Activated CD4-positive, alpha-beta memory T cell treated with anti-CD3 and anti-CD28 coated beads, Interleukin-2, amount 10 ng/mL, durations not matched to agents 7 days and 5 days (primary cell): ENCODE measurements around the gene DNAI2. TPM values are rescaled to one million over a fixed set of nuclear protein-coding genes. Genes with fewer than 3 reads are reported as not detected.
A peak's percentile ranks its signal among the peaks of the same experiment; 100 is the strongest.

Source experiments
- CTCF ChIA-PET: fragments of 350-600 bp; sonication (Branson Sonifier 250); formaldehyde crosslinking; loops from one replicate; lab custom pipeline; 2021; ENCODE audit warnings: antibody characterized with exemption, inconsistent platforms; lab: Charles Lee
- POLR2A ChIA-PET: fragments of 350-600 bp; sonication (Branson Sonifier 250); formaldehyde crosslinking; loops from one replicate; lab custom pipeline; 2021; ENCODE audit warnings: antibody characterized with exemption; lab: Charles Lee
- DNase-seq: peaks from one replicate; pipeline ENCODE4 v3.0.0-alpha.2; 2020
- H3K27ac Mint-ChIP-seq: one replicate; pipeline ENCODE4 v1.8.0; 2021; ENCODE audit warnings: mild to moderate bottlenecking, mixed read lengths
- H3K27me3 Mint-ChIP-seq: one replicate; pipeline ENCODE4 v1.8.0; 2021; ENCODE audit warnings: mixed read lengths
- H3K36me3 Mint-ChIP-seq: one replicate; pipeline ENCODE4 v1.8.0; 2021; ENCODE audit warnings: low read depth, mixed read lengths
- H3K4me1 Mint-ChIP-seq: one replicate; pipeline ENCODE4 v1.8.0; 2021; ENCODE audit warnings: mixed read lengths
- H3K4me3 Mint-ChIP-seq: one replicate; pipeline ENCODE4 v1.8.0; 2021; ENCODE audit warnings: mild to moderate bottlenecking, mixed read lengths
- H3K9me3 Mint-ChIP-seq: one replicate; pipeline ENCODE4 v1.8.0; 2021; ENCODE audit warnings: mixed read lengths
- total RNA-seq, 2 experiments: library from RNA; stranded (reverse); gene quantifications; one replicate each; pipeline ENCODE4 v1.2.3, GENCODE V29; 2021

DNAI2 gene
- total RNA-seq, 2 experiments from 2014 or later: 2.5 to 3.1 TPM

GRCh38 chr17:74354123-74354522, 80.1 kb downstream of the DNAI2 start:
- POLR2A ChIA-PET: no interaction called here
- Mint-ChIP-seq H3K4me1 (peaks cover 7% of the 10 kb centered on the region), H3K4me3 (no peak overlapping the region), H3K9me3 (no peaks in the 10 kb centered on the region), H3K36me3 (no peaks in the 10 kb centered on the region), H3K27ac (no peak overlapping the region), H3K27me3 (peaks cover 67% of the 10 kb centered on the region)
- CTCF ChIA-PET: interaction anchor here (1.4 to 8.9 kb wide), 4 partner anchors 14 to 141 kb away, joined by 3 to 75 read pairs (median 14); partner anchors contain the start of genes GPR142 and TTYH2
- peak; percentile 76 for DNase-seq

GRCh38 chr17:74354561-74354960, 80.5 kb downstream of the DNAI2 start:
- H3K9me3 Mint-ChIP-seq: no peaks in the 10 kb centered on the region
- no peak overlapping the region for H3K4me3 Mint-ChIP-seq
- H3K36me3 Mint-ChIP-seq: no peaks in the 10 kb centered on the region
- peaks cover 7% of the 10 kb centered on the region for H3K4me1 Mint-ChIP-seq
- POLR2A ChIA-PET: no interaction called here
- no peak for DNase-seq
- H3K27me3 Mint-ChIP-seq: peaks cover 68% of the 10 kb centered on the region
- CTCF ChIA-PET: interaction anchor here (1.0 to 8.9 kb wide), 2 partner anchors 50 to 54 kb away, joined by 3 to 75 read pairs; no protein-coding TSS in a partner anchor
- H3K27ac Mint-ChIP-seq: no peak overlapping the region

- Mint-ChIP-seq H3K27ac (no peak overlapping the region), H3K9me3 (no peaks in the 10 kb centered on the region), H3K36me3 (no peaks in the 10 kb centered on the region), H3K27me3 (peaks cover 68% of the 10 kb centered on the region), H3K4me3 (no peak overlapping the region), H3K4me1 (peaks cover 7% of the 10 kb centered on the region)
- CTCF ChIA-PET: interaction anchor here (1.0 to 8.9 kb wide), 2 partner anchors 50 to 54 kb away, joined by 3 to 75 read pairs; no protein-coding TSS in a partner anchor
- POLR2A ChIA-PET: no interaction called here
- no peak for DNase-seq
Measured at GRCh38 chr17:74355065-74355464, 81.0 kb downstream of the DNAI2 start.

GRCh38 chr17:74356646-74357465, 82.8 kb downstream of the DNAI2 start:
- POLR2A ChIA-PET: interaction anchor here (1.0 to 1.7 kb wide), 4 partner anchors 9 to 146 kb away, joined by 3 to 4 read pairs (median 3); no protein-coding TSS in a partner anchor
- H3K4me3 Mint-ChIP-seq: no peak overlapping the region
- peak; percentile 30 for DNase-seq

GRCh38 chr17:74357466-74357809, 83.4 kb downstream of the DNAI2 start:
- Mint-ChIP-seq H3K27ac (no peak overlapping the region), H3K36me3 (no peaks in the 10 kb centered on the region), H3K4me3 (no peak overlapping the region), H3K4me1 (peaks cover 7% of the 10 kb centered on the region), H3K27me3 (peaks cover 62% of the 10 kb centered on the region), H3K9me3 (no peaks in the 10 kb centered on the region)
- POLR2A ChIA-PET: interaction anchor here (1.2 to 1.7 kb wide), 2 partner anchors 9 to 59 kb away, joined by 3 to 4 read pairs; no protein-coding TSS in a partner anchor
- CTCF ChIA-PET: interaction anchor here (1.1 to 8.9 kb wide), 5 partner anchors 10 to 102 kb away, joined by 3 to 75 read pairs (median 8); partner anchors contain the start of gene GPR142
- no peak for DNase-seq

More at GRCh38 chr17:74356646-74357465, 82.8 kb downstream of the DNAI2 start:
- no peaks in the 10 kb centered on the region for H3K36me3 Mint-ChIP-seq
- H3K27ac Mint-ChIP-seq: no peak overlapping the region
- CTCF ChIA-PET: interaction anchor here (1.1 to 8.9 kb wide), 5 partner anchors 11 to 102 kb away, joined by 3 to 75 read pairs (median 8); partner anchors contain the start of gene GPR142
- no peaks in the 10 kb centered on the region for H3K9me3 Mint-ChIP-seq
- peaks cover 7% of the 10 kb centered on the region for H3K4me1 Mint-ChIP-seq
- H3K27me3 Mint-ChIP-seq: peaks cover 65% of the 10 kb centered on the region

- Mint-ChIP-seq H3K4me3 (no peak overlapping the region), H3K27me3 (peaks cover 50% of the 10 kb centered on the region), H3K27ac (no peak overlapping the region), H3K4me1 (peaks cover 7% of the 10 kb centered on the region), H3K9me3 (no peaks in the 10 kb centered on the region), H3K36me3 (no peaks in the 10 kb centered on the region)
- no peak for DNase-seq
- POLR2A ChIA-PET: no interaction called here
- CTCF ChIA-PET: interaction anchor here (3.1 to 5.5 kb wide), 3 partner anchors 9 to 63 kb away, joined by 8 to 39 read pairs (median 20); partner anchors contain the start of gene GPR142
Measured at GRCh38 chr17:74358697-74359096, 84.7 kb downstream of the DNAI2 start.

GRCh38 chr17:74359916-74360315, 85.9 kb downstream of the DNAI2 start:
- H3K4me3 Mint-ChIP-seq: no peak overlapping the region

GRCh38 chr17:74360899-74361229, 86.8 kb downstream of the DNAI2 start:
- ChIA-PET POLR2A (no interaction called here), CTCF (interaction anchor here (1.0 to 5.5 kb wide), 8 partner anchors 7 to 170 kb away, joined by 3 to 42 read pairs (median 4); partner anchors contain the start of genes CD300LB and GPR142)
- peaks cover 3% of the 10 kb centered on the region for H3K4me1 Mint-ChIP-seq
- no peak overlapping the region for H3K27ac Mint-ChIP-seq
- H3K9me3 Mint-ChIP-seq: no peaks in the 10 kb centered on the region
- no peak for DNase-seq
- H3K27me3 Mint-ChIP-seq: peaks cover 29% of the 10 kb centered on the region
- no peak overlapping the region for H3K4me3 Mint-ChIP-seq
- no peaks in the 10 kb centered on the region for H3K36me3 Mint-ChIP-seq

More at GRCh38 chr17:74359916-74360315, 85.9 kb downstream of the DNAI2 start:
- no peaks in the 10 kb centered on the region for H3K36me3 Mint-ChIP-seq
- CTCF ChIA-PET: interaction anchor here (0.5 to 5.5 kb wide), 4 partner anchors 8 to 90 kb away, joined by 3 to 42 read pairs (median 30); partner anchors contain the start of gene GPR142
- peaks cover 3% of the 10 kb centered on the region for H3K4me1 Mint-ChIP-seq
- POLR2A ChIA-PET: no interaction called here
- DNase-seq: no peak
- H3K9me3 Mint-ChIP-seq: no peaks in the 10 kb centered on the region
- H3K27ac Mint-ChIP-seq: no peak overlapping the region
- peaks cover 38% of the 10 kb centered on the region for H3K27me3 Mint-ChIP-seq

GRCh38 chr17:74361230-74362068, 87.4 kb downstream of the DNAI2 start, which contains the start of gene BTBD17:
Gene BTBD17, minus strand, starts transcription at chr17:74361868. Its CDS starts 49 bp downstream, at chr17:74361819.
- POLR2A ChIA-PET: interaction anchor here (0.6 kb wide), 1 partner anchor 9 kb away, joined by 3 read pairs; no protein-coding TSS in a partner anchor

GRCh38 chr17:74362069-74362405, 88.0 kb downstream of the DNAI2 start:
- Mint-ChIP-seq H3K27ac (no peak overlapping the region), H3K4me1 (peaks cover 3% of the 10 kb centered on the region), H3K36me3 (no peaks in the 10 kb centered on the region), H3K4me3 (no peak overlapping the region), H3K27me3 (peaks cover 23% of the 10 kb centered on the region), H3K9me3 (no peaks in the 10 kb centered on the region)
- ChIA-PET POLR2A (interaction anchor here (0.6 to 1.1 kb wide), 2 partner anchors 8 to 102 kb away, joined by 3 read pairs; no protein-coding TSS in a partner anchor), CTCF (interaction anchor here (0.5 to 5.2 kb wide), 6 partner anchors 9 to 346 kb away, joined by 3 to 42 read pairs (median 4); no protein-coding TSS in a partner anchor)
- DNase-seq: no peak

More at GRCh38 chr17:74361230-74362068, 87.4 kb downstream of the DNAI2 start, which contains the start of gene BTBD17:
- Mint-ChIP-seq H3K9me3 (no peaks in the 10 kb centered on the region), H3K4me1 (peaks cover 3% of the 10 kb centered on the region), H3K4me3 (no peak within 1 kb of the TSS), H3K27ac (no peak within 1 kb of the TSS), H3K36me3 (no peaks in the 10 kb centered on the region), H3K27me3 (peaks cover 24% of the 10 kb centered on the region)
- CTCF ChIA-PET: interaction anchor here (0.5 to 5.5 kb wide), 10 partner anchors 6 to 347 kb away, joined by 3 to 42 read pairs (median 3); partner anchors contain the start of genes CD300LB and GPR142
- DNase-seq: peak; percentile 48

GRCh38 chr17:74362810-74363498, 88.9 kb downstream of the DNAI2 start:
- peaks cover 17% of the 10 kb centered on the region for H3K27me3 Mint-ChIP-seq
- no peak overlapping the region for H3K27ac Mint-ChIP-seq
- no peaks in the 10 kb centered on the region for H3K36me3 Mint-ChIP-seq
- no peak for DNase-seq
- H3K4me3 Mint-ChIP-seq: no peak overlapping the region
- H3K4me1 Mint-ChIP-seq: peaks cover under 1% of the 10 kb centered on the region
- H3K9me3 Mint-ChIP-seq: no peaks in the 10 kb centered on the region
- CTCF ChIA-PET: interaction anchor here (0.6 to 5.2 kb wide), 6 partner anchors 10 to 555 kb away, joined by 3 to 42 read pairs (median 4); no protein-coding TSS in a partner anchor
- POLR2A ChIA-PET: interaction anchor here (0.8 to 1.1 kb wide), 3 partner anchors 58 to 159 kb away, joined by 3 read pairs; partner anchors contain the start of gene RPL38
